ENCODE measurements around the gene LRP5. TPM values are rescaled to one million over a fixed set of nuclear protein-coding genes. Genes with fewer than 3 reads are reported as not detected.

LRP5 gene
- 57.3 and 101 TPM in 2 replicates for total RNA-seq

DNA sequence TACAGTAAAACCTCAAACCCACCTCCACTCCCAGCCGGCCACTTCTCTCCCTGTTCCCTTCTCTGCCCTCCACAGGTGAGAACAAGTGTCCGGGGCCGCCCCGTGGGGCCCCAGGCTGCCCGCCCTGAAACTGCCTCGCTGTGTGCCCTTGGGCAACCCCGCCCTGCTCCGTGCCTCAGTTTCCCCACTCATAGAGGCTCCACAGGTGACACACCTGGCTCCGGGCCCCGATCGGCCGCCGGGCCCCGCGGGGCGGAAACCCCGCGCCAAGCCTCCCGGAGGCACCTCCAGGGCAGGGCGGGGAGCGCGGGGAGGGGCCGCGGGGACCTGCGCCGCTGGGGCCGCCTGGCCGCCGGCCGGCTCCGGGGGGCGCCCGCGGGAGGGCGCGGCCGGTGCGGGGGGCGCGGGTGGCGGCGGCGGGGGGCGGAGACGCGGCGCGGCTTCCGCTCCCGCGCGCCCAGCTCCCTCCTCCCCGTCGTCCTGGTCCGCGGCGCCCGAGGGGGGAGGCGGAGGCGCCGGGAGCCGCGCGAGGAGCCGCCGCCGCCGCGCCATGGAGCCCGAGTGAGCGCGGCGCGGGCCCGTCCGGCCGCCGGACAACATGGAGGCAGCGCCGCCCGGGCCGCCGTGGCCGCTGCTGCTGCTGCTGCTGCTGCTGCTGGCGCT lies at the start of gene LRP5:
Gene LRP5, plus strand, starts transcription at position 475 of the 663 bp plus-strand sequence. Its CDS starts 124 bp downstream, at position 599.
- peak; percentile 35 to 44 for DNase-seq (ENCODE audit: low read depth in 2 of 2)

DNA sequence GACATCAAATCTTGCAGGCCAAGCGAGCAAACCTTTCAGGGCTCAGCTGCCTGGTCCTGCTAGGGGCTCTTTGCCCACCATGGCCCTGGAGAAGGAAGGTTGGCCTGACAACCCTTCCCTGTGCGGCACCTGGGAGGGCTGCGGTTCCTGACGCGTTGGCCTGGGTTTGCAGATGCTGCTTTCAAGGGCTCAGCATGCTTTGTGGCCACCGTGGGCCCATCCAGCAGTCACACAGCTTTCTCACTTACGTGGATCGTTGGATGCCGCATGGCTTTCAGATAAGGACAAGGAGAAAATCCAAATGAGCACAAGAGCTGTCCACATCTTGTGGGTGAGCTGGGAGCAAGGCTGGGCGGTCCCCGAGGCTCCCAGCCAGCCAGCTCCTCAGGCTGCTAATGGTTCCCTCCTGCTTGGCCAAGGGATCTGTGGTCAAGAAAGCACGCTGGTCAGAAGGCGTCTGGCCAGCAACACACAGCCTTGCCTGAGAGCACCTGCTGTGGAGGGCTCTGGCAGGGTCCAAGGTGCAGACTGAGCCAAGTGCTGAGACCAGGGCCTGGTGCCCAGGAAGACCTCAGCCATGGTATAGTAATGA lies 48.9 kb upstream of the LRP5 start:
- no peak for DNase-seq (ENCODE audit: low read depth in 2 of 2)

DNA sequence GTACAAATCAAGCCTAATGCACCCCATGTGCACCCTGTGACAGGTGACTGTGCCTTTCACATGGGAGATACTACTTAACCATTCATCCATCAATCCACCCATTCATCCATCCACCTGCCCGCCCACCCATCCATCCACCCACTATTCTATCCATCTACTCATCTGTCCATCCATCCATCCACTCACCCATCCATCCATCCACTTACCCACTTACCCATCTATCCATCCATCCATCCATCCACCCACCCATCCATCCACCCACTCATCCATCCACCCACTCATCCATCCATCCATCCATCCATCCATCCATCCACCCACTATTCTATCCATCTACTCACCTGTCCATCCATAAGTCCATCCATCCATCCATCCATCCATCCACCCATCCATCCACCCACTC lies 48.1 kb upstream of the LRP5 start:
- DNase-seq (ENCODE audit: low read depth in 2 of 2) = no peak

DNA sequence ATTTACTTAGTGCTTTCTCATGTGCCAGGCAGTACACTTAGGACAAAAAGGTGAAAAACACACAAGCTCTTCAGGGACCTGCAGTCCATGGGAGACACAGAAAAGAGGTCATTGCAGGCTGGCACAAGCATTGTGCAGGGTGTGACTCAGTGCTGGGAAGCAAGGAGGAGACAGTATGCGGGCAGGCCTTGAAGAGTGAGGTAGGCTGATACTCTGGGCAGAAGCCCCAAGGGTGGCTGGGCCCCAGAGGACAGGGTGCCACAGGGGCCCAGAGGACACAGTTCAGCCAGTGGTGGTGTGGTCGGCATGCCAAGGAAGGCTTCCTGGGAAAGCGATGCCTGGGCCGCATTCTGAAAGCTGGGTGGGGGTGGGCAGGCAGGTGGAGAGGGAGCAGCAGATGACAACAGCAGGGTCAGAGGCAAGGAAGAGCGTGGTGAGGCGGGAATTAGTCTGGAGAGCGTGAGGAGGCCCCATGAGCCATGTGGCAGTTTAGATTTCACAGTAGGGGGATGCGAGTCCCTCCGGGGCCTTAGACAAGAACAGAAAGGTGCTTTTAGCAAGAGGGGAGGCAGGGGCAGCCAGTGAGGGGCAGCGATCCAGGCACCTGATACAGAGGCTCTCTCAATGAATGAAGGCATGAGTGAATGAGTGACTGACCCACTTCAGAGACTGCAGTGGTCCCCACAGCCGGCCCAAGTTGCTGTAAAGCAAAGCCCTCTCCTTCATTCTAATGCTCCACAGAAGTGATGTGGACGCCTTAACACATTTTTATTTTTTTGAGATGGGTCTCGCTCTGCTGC lies 47.5 kb upstream of the LRP5 start:
- DNase-seq (ENCODE audit: low read depth in 2 of 2) = no peak

DNA sequence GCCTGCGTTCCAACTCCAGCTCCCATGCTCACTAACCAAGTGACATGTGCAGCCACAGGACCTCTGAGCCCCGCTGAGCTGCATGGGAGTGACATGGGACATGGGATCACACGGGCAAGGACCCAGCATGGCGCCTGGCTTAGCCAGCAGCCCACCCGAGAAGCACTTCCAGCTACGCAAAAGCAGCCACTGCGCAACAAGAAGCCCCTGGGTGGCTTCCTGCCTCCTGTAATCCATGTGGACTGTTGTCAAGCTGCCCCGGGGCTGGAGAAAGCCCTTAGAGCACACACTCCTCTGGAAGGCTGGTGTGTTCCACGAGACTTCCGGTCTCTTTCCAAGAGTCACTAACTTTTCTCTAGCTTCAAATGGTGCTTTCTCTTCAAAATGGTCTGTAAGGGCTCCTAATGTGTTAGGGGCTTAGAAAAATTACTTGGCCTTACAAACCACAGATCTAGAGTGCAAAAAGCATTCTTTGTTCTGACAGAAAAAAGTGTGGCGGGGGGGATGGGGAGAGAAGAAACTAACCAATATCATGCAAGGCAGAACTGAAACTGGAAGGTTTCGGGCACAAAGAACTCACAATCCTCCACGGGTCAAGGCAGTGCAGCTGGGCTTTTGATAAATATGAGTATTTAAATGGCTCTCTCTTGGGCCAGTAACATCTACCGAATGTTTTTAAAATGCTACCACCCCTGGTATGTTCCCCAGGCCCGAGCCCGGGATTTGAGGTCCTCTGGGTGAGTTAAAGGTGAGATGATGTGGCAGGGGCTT lies 46.1 kb upstream of the LRP5 start:
- no peak for DNase-seq (ENCODE audit: low read depth in 2 of 2)

DNA sequence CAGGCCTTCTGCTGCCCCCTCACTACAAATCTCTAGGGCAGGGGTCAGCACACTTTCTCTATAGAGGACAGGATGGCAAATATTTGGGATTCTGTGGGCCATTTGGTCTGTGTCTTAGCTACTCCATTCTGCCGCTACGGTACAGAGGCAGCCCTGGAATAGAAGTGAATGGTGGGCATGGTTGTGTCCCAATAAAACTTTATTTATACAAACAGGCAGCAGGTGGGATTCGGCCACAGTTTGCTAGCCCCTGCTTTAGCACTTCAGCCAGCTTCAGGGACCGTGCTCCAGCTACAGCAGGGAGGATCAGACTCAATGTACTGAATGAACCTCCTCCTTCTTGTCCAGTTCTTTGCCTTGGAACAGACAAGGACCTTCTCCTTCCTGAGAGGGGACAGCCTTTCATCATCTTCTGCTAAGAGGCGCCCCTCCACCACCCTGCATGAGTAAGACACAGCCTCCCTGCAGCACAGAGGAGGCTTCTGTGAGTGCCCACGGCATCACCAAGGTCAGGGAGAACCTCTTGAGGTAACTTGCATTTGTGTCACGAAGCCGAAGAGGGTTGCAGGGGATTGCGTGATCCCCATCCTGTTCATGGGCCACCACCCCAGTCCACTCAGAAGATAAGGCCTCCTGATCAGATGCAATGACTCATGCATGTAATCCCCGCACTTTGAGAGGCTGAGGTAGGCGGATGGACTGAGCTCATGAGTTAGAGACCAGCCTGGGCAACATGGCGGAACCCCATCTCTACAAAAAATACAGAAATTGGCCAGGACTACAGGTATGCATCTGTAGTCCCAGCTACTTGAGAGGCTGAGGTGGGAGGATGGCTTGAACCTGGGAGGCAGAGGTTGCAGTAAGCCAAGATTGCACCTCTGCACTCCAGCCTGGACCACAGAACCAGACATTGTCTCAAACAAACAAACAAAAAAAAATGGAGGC lies 45.2 kb upstream of the LRP5 start:
- no peak for DNase-seq (ENCODE audit: low read depth in 2 of 2)

DNA sequence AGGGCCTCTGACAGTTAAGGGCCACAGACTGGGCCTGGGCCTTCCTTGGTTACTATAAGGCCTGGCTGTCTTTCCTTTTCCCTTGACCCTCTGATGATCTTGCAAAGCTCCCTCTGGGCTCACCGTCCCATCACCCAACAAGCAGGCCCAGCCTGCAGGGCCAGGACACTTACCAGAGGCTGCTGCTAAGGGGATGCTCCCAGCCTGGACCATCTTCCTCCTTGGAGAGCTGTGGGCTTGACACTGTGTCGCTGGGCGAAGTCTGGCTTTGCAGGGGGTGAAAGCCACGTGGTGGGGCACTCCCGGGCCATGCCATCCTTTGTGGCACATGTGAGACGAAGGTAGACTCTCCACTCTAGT lies 44.5 kb upstream of the LRP5 start:
- no peak for DNase-seq (ENCODE audit: low read depth in 2 of 2)

DNA sequence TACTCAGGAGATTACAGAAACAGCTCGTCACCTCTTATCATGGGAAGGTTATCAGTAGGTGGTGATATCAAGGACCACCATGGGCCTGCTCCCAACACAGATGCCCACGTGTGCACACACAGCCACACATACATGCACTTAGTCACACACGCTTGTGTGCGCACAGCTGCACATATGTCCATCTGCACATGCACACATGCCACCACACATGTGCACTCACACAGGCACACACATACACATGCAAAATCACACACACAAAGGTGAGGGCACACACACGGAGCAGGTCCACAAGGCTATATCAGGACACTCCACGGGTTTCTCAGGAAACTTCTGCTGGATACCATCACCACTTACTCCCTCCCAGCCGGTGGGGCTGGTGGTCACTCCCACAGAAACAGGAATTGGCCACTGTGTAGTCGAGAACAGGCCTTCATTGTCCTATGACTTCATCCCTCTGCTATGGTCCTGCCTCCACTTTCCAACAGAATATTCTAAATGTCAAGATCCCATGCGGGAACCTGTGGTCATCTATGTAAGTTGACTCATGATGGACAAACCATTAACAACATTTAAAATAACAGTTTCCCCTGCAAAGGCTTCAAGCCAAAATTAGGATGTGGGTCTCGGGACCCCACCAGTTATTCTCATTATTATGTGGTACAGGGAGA lies 42.8 kb upstream of the LRP5 start:
- DNase-seq (ENCODE audit: low read depth in 2 of 2) = peak; percentile 17 to 46

DNA sequence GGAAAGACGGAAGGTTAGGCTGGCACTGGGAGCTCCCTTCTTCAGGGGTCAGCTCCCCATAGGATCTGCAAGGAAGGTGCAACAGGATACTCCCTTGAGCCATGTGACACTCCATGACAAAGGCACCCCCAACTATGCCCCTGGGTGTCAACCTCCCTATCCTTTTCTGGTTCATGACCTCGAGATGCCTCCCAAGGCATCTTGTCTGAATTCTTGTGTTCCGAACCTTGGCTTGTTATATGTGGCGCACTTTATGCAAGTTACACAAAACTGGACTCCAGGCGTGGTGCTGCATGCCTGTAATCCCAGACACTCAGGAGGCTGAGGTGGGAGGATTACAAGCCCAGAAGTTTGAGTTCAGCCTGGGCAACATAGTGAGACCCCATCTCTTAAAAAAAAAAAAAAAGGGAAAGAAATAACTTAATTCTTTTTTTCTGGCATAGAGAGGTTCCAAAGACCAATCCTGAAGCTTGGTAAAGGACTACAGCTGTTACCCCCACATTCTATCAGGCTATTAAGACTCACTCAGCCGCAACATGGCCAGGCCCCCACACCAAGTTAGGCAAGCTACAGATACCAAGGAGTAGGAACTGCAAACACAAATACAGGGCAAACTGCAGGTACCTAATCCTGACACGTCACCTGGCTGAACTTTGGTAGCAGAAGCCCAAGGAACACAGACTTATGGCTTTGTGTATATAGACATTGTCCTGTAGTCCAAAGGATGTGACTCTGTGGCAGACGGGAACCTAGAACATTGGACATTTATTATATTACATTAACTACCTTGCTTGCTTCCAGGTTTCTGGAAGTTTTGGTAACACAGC lies 42.0 kb upstream of the LRP5 start:
- DNase-seq (ENCODE audit: low read depth in 2 of 2) = no peak

DNA sequence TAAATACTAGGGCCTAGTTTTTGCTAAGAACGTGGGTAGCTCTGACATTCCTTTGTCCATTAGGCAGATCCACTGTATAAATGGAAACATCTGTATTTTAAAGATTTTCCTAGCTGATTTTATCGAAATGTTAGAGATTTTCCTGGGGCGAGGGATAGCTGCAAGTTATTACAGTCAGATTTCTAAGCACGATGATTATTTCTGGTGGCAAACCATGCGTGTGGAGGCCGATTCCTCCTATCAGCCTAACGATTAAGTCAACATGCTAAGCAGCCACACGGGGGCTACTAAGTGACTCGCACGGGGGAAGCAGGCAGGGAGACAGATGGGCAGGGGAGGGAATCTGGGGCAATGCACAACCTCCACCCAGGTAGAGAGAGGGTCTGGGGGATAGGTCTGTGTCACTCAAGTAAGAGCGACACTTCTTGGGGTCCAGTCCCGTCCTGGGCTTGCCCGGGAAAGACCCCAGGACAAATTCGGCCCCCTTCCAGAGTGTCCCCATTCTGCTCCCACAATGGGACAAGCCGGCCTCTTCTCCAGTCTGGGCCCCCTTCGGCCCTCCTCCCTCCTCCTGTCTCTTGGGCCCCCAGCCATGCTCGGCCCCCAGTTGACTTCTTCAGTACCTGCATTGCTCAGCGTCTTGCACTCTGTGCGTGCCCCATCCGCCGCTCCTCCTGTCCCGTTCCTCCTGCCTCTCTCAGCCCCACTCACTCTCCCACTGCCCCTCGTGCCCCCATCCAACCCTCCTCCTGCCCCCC lies 41.2 kb upstream of the LRP5 start:
- peak; percentile 80 to 83 for DNase-seq (ENCODE audit: low read depth in 2 of 2)

DNA sequence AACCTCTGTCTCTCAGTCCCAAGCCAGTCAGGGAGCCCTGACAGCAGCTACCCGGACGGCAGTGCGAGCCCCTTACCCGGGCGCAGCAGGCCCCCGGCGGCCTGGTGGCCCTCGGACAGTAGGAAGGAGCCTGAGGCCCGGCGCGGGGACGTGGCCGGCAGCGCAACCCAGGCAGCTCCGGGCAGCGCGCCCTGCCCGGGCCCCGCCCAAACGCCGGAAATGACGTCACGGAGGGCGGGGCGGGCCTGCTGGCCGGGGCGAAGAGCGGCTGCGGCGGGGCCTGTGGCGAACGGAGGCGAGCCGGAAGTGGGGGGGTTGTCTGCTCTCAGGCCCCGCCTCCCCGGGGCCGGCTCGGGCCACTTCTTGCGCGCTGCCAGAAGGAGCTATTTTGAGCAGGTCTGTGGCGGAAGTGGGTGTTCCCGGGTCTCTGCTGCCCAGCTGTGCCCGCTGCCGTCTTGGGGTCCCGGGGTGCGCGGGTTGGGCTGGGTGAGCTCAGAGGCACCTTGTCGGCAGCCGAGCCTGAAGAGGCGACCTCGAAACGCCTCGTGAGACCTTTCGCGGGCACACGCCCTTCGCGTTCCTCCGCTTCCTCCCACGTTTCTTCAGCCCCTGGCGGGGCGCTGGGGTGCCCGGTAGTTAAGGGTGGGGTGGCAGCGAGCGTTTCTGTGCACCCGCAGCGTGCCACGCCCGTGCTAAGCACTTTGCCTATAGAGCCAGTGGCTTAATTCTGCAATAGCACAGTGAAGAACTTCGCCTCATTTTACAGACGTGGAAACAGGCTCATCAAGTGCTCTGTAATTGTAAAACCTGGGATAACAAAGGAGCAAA lies 40.4 kb upstream of the LRP5 start, which contains the start of gene C11orf24:
Gene C11orf24, minus strand, starts transcription at position 193 of the 828 bp plus-strand sequence. CDS start 8,206 bp downstream, outside the sequence.
- DNase-seq (ENCODE audit: low read depth in 2 of 2) = peak; percentile 93 to 94

DNA sequence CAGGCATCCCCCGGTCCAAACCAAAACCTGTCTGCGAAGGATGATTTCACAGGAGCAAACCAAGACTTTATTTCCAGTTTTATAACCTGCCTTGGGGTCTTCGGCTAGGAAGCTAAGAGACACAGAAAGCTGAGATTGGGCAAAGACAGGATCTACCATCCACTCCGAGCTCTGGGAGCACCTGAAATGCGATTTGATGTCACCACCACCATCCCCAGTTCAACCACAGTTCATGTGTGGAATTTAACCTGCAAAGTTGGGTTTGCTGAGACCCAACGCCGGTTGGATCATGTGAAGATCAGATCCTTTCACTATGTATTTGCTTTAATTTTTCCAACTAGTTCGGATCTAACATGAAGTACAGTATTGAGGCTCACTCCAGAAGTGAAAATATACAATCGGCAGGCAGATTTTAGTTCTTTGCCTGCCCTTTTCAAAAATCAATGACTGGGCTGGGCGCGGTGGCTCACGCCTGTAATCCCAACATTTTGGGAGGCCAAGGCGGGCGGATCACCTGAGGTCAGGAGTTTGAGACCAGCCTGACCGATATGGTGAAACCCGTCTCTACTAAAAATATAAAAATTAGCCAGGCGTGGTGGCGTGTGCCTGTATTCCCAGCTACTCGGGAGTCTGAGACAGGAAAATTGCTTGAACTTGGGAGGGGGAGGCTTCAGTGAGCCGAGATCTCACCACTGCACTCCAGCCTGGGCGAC lies 39.2 kb upstream of the LRP5 start:
- no peak for DNase-seq (ENCODE audit: low read depth in 2 of 2)

DNA sequence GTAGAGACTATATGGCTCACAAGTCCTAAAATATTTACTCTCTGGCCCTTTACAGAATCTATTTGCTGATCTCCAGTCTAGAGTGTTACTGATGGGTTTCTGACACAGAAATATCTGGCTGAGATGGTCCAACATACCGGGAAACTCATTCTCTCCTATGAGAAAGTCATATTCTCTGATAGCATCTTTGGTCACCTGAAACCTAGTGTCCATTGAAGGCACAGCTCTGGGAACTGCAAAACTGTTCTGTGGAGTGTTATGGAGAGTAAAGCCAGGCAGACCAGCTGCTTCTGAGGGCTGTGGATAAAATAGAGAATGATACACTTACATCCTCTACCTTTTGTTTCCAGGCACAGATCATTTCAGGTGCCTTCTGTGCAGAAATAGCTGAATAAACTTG lies 38.1 kb upstream of the LRP5 start:
- no peak for DNase-seq (ENCODE audit: low read depth in 2 of 2)

DNA sequence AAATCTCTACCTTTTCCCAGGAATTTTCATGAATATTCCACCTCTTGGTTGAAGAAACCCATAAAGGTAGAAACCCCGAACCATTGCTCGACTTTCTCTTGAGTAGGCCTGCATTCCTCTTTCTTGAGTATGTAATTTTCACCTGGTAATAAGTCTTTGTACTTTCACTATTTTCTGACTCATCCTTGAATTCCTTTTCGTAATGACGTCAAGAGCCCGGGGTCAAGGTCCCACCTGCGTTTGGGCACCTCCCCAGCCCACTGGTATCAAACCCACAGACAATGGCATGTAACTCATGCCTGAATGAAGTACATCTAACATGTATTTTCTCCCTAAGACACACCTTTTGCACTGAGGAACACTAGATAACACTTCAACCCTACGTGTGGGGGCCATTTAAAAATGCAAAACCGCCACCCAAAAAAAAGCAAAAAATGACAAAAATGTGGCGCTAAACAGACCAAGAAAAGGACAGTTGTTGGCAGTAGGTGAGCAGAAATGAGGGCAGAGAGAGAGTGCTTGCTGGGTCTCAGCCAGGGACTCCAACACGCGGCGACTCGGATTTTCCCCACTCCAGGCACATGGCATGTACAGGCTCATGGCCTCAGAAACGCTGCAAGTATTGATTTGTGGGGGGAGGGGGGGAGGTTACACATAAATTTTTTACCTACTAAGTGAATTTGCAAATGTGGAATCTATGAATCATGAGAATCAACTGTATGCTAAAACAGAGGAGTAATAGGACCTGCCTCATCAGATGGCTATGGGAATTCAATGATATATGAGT lies 36.5 kb upstream of the LRP5 start:
- DNase-seq (ENCODE audit: low read depth in 2 of 2) = no peak

DNA sequence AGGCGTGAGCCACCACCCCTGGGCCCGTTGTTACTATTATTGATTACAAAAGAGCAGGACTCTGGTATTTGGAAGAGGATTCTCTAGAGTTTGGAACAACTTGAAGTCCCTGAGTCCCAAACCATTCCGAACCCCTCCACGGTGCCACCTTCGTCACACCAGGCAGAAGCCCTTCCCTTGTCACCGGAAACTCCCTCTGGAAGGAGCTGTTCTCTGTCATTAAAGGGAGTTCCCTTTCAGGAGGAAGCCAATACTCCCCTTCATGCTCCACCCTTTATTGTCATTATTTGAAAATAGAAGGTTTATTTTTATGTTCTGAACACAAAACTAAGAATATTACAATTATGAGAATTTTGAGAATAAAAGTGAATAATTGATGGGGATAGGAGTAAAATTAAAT lies 35.5 kb upstream of the LRP5 start:
- DNase-seq (ENCODE audit: low read depth in 2 of 2) = no peak

DNA sequence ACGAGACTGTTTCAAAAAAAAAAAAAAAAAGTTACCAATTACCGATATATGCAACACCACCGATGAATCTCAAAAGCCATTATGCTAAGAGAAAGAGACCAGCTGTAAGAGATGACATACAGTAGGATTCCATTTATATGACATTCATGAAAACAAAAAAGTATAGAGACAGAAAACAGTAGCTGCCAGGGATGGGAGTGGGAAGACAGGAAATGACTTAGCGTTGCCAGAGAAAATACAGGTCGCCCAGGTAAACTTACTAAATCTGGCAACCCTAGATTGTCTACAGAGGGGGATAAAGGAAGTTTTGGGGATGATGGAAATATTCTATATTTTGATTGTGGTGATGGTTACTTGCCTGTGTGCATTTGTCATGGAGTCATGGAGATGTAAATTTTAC lies 32.7 kb upstream of the LRP5 start:
- DNase-seq (ENCODE audit: low read depth in 2 of 2) = peak in 1 of 2 donors; percentile 54

Measured in lung microvascular endothelial cell (primary cell).